PC-9 (cell line): ENCODE measurements around the gene INTS3.

ENCODE experiments used
- EZH2 ChIP-seq: fragments of 200-600 bp; sonication (generic); IDR thresholded peaks from 2 replicates; pipeline ENCODE4 v1.8.0; 2017; ENCODE audit warnings: antibody characterized with exemption, low read depth
- TF ChIP-seq, protein P1 (sequence below): fragments of 200-600 bp; sonication (generic); conservative IDR thresholded peaks from 2 replicates; pipeline ENCODE4 v1.6.1; 2017; ENCODE audit warnings: mixed run types, antibody characterized with exemption, mild to moderate bottlenecking, moderate library complexity

DNA sequence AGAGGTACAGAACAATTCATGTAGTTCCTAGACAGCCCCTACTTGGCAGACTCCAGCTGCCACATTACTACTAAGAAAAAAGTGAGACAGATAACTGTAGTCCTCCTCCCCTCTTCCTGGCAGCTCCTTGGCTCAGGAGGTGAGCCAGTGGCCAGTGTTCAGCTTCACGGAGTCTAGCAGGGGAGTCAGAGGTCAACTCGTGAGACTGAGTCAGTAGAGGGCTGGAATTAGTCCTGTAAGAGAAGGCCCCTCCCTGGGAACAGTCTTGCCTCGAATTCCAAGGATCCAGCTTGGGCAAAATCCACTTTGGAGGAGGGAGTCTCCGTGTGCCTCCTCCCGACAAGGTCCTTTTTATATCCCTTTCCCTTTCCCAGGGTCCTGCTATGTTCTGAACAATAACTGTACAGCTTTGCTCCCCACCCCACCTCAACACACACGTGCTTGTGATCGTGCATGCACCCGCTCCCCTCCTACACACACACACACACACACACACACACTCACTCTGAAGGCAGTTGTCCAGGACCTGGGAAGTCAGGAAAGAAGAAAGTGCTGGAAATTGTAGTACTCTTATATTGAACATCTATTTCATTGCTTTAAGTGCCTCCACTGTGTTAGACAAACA lies 24.8 kb downstream of the INTS3 start:
- TF ChIP-seq, protein P1, sequence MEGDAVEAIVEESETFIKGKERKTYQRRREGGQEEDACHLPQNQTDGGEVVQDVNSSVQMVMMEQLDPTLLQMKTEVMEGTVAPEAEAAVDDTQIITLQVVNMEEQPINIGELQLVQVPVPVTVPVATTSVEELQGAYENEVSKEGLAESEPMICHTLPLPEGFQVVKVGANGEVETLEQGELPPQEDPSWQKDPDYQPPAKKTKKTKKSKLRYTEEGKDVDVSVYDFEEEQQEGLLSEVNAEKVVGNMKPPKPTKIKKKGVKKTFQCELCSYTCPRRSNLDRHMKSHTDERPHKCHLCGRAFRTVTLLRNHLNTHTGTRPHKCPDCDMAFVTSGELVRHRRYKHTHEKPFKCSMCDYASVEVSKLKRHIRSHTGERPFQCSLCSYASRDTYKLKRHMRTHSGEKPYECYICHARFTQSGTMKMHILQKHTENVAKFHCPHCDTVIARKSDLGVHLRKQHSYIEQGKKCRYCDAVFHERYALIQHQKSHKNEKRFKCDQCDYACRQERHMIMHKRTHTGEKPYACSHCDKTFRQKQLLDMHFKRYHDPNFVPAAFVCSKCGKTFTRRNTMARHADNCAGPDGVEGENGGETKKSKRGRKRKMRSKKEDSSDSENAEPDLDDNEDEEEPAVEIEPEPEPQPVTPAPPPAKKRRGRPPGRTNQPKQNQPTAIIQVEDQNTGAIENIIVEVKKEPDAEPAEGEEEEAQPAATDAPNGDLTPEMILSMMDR, result no peak
- TF ChIP-seq EZH2, result no peak
